Measurements from ENCODE around the gene YPEL3. TPM values are rescaled to one million over a fixed set of nuclear protein-coding genes. Genes with fewer than 3 reads are reported as not detected.

The YPEL3 gene
- total and polyA plus RNA-seq, 2 donors (not counting 3 experiments of a cell fraction or from before 2014, with no cell fraction given): 46.1 to 78.0 TPM

DNA sequence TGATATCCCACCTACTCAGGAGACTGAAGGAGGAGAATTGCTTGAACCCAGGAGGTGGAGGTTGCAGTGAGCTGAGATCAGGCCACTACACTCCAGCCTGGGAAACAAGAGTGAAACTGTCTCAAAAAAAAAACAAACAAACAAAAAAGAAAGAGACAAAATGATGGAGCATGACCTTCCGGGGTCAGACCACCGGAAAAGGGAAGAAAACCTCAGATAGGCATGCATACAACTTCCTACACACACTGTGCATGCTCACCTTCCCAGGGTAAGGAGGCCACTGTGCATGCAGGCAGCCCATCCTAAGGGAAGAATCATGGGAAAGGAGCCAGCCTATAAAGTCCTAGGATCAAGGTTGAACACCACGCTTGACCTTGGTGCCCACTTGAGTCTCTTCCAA is 36.6 kb upstream of the YPEL3 start:
- FAIRE-seq: no peak
- no peak overlapping the region for H3K9ac ChIP-seq (replicated peaks; ENCODE audit: extremely low read depth, insufficient read depth, low read length)
- BruUV-seq (replicated peaks): no TSS peak
- intact Hi-C loops (cut with micrococcal nuclease): no loop called here
- TF ChIP-seq MYC (IDR thresholded peaks at IDR 0.05; ENCODE audit: low read depth, low read length) (no peak), GATA2 (IDR thresholded peaks at IDR 0.05; ENCODE audit: insufficient read depth, insufficient read length, low read depth, low read length) (no peak), EZH2 (IDR thresholded peaks at IDR 0.05; ENCODE audit: borderline replicate concordance, low read depth, low read length, severe bottlenecking) (no peak), POLR2AphosphoS5 (IDR thresholded peaks at IDR 0.05; ENCODE audit: insufficient read depth, low read depth, low read length) (no peak), FOS (IDR thresholded peaks at IDR 0.05; ENCODE audit: borderline replicate concordance, insufficient read depth, low read length) (no peak), JUN (IDR thresholded peaks at IDR 0.05; ENCODE audit: borderline replicate concordance, insufficient read depth, insufficient read length, low read depth) (no peak), POLR2A (IDR thresholded peaks at IDR 0.05; ENCODE audit: low read depth, low read length) (no peak)
- TF ChIP-seq, protein P1, sequence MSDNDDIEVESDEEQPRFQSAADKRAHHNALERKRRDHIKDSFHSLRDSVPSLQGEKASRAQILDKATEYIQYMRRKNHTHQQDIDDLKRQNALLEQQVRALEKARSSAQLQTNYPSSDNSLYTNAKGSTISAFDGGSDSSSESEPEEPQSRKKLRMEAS (IDR thresholded peaks at IDR 0.05; ENCODE audit: insufficient read depth, insufficient read length): no peak
- TF ChIP-seq, protein P2, sequence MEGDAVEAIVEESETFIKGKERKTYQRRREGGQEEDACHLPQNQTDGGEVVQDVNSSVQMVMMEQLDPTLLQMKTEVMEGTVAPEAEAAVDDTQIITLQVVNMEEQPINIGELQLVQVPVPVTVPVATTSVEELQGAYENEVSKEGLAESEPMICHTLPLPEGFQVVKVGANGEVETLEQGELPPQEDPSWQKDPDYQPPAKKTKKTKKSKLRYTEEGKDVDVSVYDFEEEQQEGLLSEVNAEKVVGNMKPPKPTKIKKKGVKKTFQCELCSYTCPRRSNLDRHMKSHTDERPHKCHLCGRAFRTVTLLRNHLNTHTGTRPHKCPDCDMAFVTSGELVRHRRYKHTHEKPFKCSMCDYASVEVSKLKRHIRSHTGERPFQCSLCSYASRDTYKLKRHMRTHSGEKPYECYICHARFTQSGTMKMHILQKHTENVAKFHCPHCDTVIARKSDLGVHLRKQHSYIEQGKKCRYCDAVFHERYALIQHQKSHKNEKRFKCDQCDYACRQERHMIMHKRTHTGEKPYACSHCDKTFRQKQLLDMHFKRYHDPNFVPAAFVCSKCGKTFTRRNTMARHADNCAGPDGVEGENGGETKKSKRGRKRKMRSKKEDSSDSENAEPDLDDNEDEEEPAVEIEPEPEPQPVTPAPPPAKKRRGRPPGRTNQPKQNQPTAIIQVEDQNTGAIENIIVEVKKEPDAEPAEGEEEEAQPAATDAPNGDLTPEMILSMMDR (IDR thresholded peaks at IDR 0.05; ENCODE audit: extremely low read depth in 1 of 2, insufficient read depth in 1 of 2, low read depth in 1 of 2, low read length in 2 of 2): no peak
- ChIA-PET CTCF (no interaction called here), POLR2A (no interaction called here)
- no peaks in the 10 kb centered on the region for H3K36me3 ChIP-seq (ENCODE audit: control insufficient read depth in 2 of 2, extremely low read depth in 1 of 2, insufficient read depth in 2 of 2, low read length in 2 of 2)
- H3K9me3 ChIP-seq (replicated peaks; ENCODE audit: control insufficient read depth, insufficient read depth, low read length): no peaks in the 10 kb centered on the region
- no peak overlapping the region for H3K27ac ChIP-seq (ENCODE audit: insufficient read depth, low read depth, low read length)
- no peak overlapping the region for H3K4me3 ChIP-seq (replicated peaks in 1 of 3; ENCODE audit: insufficient read depth in 1 of 3, low read depth in 1 of 3, low read length in 3 of 3)
- no peaks in the 10 kb centered on the region for H3K9me1 ChIP-seq (replicated peaks; ENCODE audit: control insufficient read depth, extremely low read depth, insufficient read depth, low read length)
- H4K20me1 ChIP-seq (replicated peaks; ENCODE audit: control insufficient read depth, extremely low read depth, insufficient read depth, low read length): no peaks in the 10 kb centered on the region
- no peaks in the 10 kb centered on the region for H3K27me3 ChIP-seq (ENCODE audit: control insufficient read depth in 2 of 2, insufficient read depth in 2 of 2, low read length in 2 of 2)
- H3K4me1 ChIP-seq (ENCODE audit: control insufficient read depth, extremely low read depth, insufficient read depth, low read length): no peaks in the 10 kb centered on the region
- no peaks in the 10 kb centered on the region for H3K79me2 ChIP-seq (ENCODE audit: control insufficient read depth, insufficient read depth, low read length)
- no peak overlapping the region for H2AFZ ChIP-seq (ENCODE audit: low read depth, low read length)
- H3K4me2 ChIP-seq (ENCODE audit: insufficient read depth, low read length): no peak overlapping the region
- dilution Hi-C loops (cut with MboI; ENCODE audit: extremely low pct_ligation_motif_present, low sequenced_read_pairs): no loop called here
- no peak for DNase-seq (ENCODE audit: low read depth, low spot score)

Data from endothelial cell of umbilical vein (primary cell).